HG03159 (cell line): ENCODE measurements around the gene MBD3L4.
"Not testable (repeated sequence)": the region's sequence is repeated elsewhere in the genome, so short reads cannot be mapped to it uniquely, and the experiment has no call there.

Experiments
- ATAC-seq: cut with Tn5 transposase; IDR thresholded peaks from one replicate; pipeline ENCODE4 v1.9.1; 2021; ENCODE audit warnings: mild to moderate bottlenecking, moderate library complexity; ENCODE audit not compliant: unreplicated experiment

Gene MBD3L4

GRCh38 chr19:7040079-7040478 lies at the start of gene MBD3L4:
TSS of gene MBD3L4 (minus strand) at chr19:7040179. CDS start at chr19:7040144, 35 bp downstream.
- ATAC-seq, result not testable (repeated sequence)

GRCh38 chr19:7088999-7089398 lies 49.0 kb upstream of the MBD3L4 start:
- no peak for ATAC-seq

- no peak for ATAC-seq
These were observed 43.3 kb upstream of the MBD3L4 start for GRCh38 chr19:7083076-7083956.

GRCh38 chr19:7078008-7078407 lies 38.0 kb upstream of the MBD3L4 start:
- no peak for ATAC-seq

GRCh38 chr19:7076151-7076550 lies 36.2 kb upstream of the MBD3L4 start:
- no peak for ATAC-seq

- no peak for ATAC-seq
These were observed 34.8 kb upstream of the MBD3L4 start for GRCh38 chr19:7074705-7075282.

GRCh38 chr19:7072541-7072940 lies 32.6 kb upstream of the MBD3L4 start:
- no peak for ATAC-seq

GRCh38 chr19:7069904-7070226 lies 29.9 kb upstream of the MBD3L4 start:
- ATAC-seq, result peak; percentile 36

- ATAC-seq, result peak; percentile 85
These were observed 29.3 kb upstream of the MBD3L4 start, which contains the start of gene ZNF557 for GRCh38 chr19:7069042-7069903. TSS of gene ZNF557 (plus strand) at chr19:7069703. CDS start at chr19:7075075, 5,372 bp downstream.

GRCh38 chr19:7068599-7068998 lies 28.6 kb upstream of the MBD3L4 start:
- ATAC-seq, result no peak

- ATAC-seq, result no peak
These were observed 27.7 kb upstream of the MBD3L4 start for GRCh38 chr19:7067716-7068115.

- ATAC-seq, result not testable (repeated sequence)
These were observed 27.1 kb upstream of the MBD3L4 start for GRCh38 chr19:7067122-7067521.

GRCh38 chr19:7063764-7064418 lies 23.9 kb upstream of the MBD3L4 start:
- ATAC-seq, result no peak

- no peak for ATAC-seq
These were observed 23.4 kb upstream of the MBD3L4 start for GRCh38 chr19:7063339-7063738.

GRCh38 chr19:7059977-7060376 lies 20.0 kb upstream of the MBD3L4 start:
- not testable (repeated sequence) for ATAC-seq

- ATAC-seq, result not testable (repeated sequence)
These were observed 18.6 kb upstream of the MBD3L4 start, which contains the start of gene MBD3L3 for GRCh38 chr19:7058576-7058975. TSS of gene MBD3L3 (minus strand) at chr19:7058676. CDS start at chr19:7058605, 71 bp downstream.

GRCh38 chr19:7056371-7056770 lies 16.4 kb upstream of the MBD3L4 start:
- not testable (repeated sequence) for ATAC-seq

- ATAC-seq, result not testable (repeated sequence)
These were observed 15.7 kb upstream of the MBD3L4 start for GRCh38 chr19:7055679-7056078.

GRCh38 chr19:7054635-7055368 lies 14.8 kb upstream of the MBD3L4 start:
- ATAC-seq, result not testable (repeated sequence)

- not testable (repeated sequence) for ATAC-seq
These were observed 12.9 kb upstream of the MBD3L4 start for GRCh38 chr19:7052896-7053295.
